ENCODE measurements around the gene SYT3. TPM values are rescaled to one million over a fixed set of nuclear protein-coding genes. Genes with fewer than 3 reads are reported as not detected.

The SYT3 gene
- polyA plus RNA-seq, 1 donor (not counting 4 experiments of a cell fraction or from before 2014, with no cell fraction given) = not detected

DNA sequence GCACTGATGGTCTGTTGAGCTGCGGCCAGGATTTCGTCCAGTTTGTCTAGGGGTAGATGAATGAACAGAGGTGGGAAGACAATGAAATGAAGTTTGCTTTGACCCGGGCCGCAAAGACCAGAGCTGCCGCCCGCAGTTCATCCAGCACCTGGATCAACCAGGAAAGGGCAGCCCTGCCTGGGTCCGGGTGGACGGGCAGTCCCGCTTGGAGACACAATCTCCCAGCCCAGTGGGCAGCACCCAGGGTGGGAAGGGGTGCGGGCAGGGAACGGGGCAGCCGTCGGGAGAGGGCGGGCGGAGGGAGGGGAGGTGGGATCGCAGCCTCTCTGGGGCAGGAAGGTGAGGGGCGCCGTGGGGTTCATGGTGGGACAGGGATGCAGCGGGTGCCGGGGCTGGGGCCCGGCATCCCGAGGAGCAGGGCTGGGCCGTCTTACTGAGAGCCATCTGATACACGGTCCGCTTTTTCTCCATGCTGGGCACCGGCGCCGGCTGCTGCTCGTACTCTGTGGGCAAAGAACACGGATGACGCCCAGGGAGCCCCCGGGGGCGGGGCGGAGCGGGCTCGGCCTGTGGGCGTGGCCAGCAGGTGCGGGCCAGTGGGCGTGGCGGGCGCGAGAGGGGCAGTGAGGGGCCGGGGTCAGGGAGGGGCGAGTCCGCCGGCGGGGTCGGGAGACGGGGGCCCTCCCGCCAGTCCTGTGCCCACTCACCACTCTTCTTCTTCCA is 46.8 kb upstream of the SYT3 start:
- DNase-seq (ENCODE audit: low read depth, low spot score) (no peak), FAIRE-seq (no peak)
- Histone ChIP-seq H3K9me3 (ENCODE audit: control insufficient read depth, low read depth, low read length) (no peaks in the 10 kb centered on the region), H3K9ac (ENCODE audit: control insufficient read depth, extremely low read depth, insufficient read depth, low read length) (no peak overlapping the region), H3K4me2 (ENCODE audit: control insufficient read depth, extremely low read depth, insufficient read depth, low read depth, low read length) (no peak overlapping the region), H3K9me1 (ENCODE audit: control insufficient read depth, extremely low read depth, insufficient read depth, low read length) (no peaks in the 10 kb centered on the region), H3K4me3 (ENCODE audit: control insufficient read depth in 2 of 3, extremely low read depth in 1 of 3, insufficient read depth in 2 of 3, low read depth in 1 of 3, low read length in 3 of 3) (no peak overlapping the region), H3K79me2 (ENCODE audit: control insufficient read depth, insufficient read depth, low read length) (no peaks in the 10 kb centered on the region), H3K27ac (ENCODE audit: control insufficient read depth, insufficient read depth, low read length) (no peak overlapping the region), H3K27me3 (ENCODE audit: control insufficient read depth, extremely low read depth, insufficient read depth, low read length) (peaks cover 19% of the 10 kb centered on the region), H4K20me1 (ENCODE audit: control insufficient read depth, extremely low read depth, insufficient read depth, low read length) (no peaks in the 10 kb centered on the region), H2AFZ (ENCODE audit: control insufficient read depth, low read length) (no peak overlapping the region), H3K4me1 (ENCODE audit: control insufficient read depth, extremely low read depth, insufficient read depth, low read length) (no peaks in the 10 kb centered on the region), H3K36me3 (ENCODE audit: control insufficient read depth in 2 of 2, extremely low read depth in 1 of 2, insufficient read depth in 2 of 2, low read length in 2 of 2) (no peaks in the 10 kb centered on the region)
- peak; percentile 55 for TF ChIP-seq EZH2 (IDR thresholded peaks at IDR 0.05; ENCODE audit: low read length)
- TF ChIP-seq, protein P1, sequence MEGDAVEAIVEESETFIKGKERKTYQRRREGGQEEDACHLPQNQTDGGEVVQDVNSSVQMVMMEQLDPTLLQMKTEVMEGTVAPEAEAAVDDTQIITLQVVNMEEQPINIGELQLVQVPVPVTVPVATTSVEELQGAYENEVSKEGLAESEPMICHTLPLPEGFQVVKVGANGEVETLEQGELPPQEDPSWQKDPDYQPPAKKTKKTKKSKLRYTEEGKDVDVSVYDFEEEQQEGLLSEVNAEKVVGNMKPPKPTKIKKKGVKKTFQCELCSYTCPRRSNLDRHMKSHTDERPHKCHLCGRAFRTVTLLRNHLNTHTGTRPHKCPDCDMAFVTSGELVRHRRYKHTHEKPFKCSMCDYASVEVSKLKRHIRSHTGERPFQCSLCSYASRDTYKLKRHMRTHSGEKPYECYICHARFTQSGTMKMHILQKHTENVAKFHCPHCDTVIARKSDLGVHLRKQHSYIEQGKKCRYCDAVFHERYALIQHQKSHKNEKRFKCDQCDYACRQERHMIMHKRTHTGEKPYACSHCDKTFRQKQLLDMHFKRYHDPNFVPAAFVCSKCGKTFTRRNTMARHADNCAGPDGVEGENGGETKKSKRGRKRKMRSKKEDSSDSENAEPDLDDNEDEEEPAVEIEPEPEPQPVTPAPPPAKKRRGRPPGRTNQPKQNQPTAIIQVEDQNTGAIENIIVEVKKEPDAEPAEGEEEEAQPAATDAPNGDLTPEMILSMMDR (optimal IDR thresholded peaks at IDR 0.05 in 1 of 3, IDR thresholded peaks at IDR 0.05 in 1 of 3, conservative IDR thresholded peaks at IDR 0.05 in 1 of 3; ENCODE audit: extremely low read depth in 1 of 3, insufficient read depth in 2 of 3, low read length in 3 of 3) = no peak
- dilution Hi-C loops (cut with MboI; ENCODE audit: extremely low pct_ligation_motif_present, low sequenced_read_pairs) = no loop called here

DNA sequence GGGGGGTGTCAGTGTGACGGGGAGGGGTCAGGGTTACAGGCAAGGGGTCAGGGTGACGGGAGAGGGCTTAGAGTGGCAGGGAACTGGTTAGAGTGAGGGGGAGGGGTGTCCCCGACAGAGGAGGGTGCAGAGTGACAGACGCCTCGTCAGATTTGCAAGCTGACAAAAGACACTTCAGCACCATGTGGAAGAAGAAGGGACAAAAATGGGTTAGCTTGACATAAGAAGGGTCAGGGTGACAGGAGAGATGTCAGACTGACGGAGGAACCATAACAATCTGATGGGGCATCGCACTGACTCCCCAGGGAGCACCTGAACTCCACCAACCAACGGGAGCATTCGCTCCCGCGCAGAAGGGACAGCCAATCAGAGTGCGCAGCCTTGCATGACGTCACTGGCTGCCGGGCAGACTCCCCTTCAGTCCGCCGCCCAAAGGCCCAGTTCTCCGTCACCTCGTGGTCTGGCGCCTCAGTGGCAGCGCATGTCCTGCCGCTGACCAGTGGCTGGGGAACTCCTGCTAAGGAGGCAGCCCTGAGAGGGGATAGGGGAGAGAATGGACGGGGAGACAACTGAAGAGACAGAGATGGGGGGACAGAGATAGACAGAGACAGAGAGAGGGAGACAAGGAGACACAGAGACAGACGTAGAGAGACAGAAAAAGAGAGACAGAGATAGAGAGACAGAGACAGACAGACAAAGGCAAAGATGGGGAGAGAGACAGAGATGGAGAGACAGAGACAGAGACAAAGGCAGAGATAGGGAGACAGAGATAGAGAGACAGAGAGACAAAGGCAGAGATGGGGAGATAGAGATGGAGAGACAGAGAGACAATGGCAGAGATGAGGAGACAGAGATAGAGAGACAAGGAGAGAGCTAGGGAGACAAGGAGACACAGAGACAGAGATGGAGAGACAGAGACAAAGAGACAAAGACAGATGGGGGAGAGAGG is 39.8 kb upstream of the SYT3 start:
- no peak overlapping the region for H2AFZ ChIP-seq (ENCODE audit: control insufficient read depth, low read length)
- H3K36me3 ChIP-seq (ENCODE audit: control insufficient read depth in 2 of 2, extremely low read depth in 1 of 2, insufficient read depth in 2 of 2, low read length in 2 of 2) = no peaks in the 10 kb centered on the region
- H3K4me1 ChIP-seq (ENCODE audit: control insufficient read depth, extremely low read depth, insufficient read depth, low read length) = no peaks in the 10 kb centered on the region
- no peaks in the 10 kb centered on the region for H3K9me3 ChIP-seq (ENCODE audit: control insufficient read depth, low read depth, low read length)
- no peaks in the 10 kb centered on the region for H3K27me3 ChIP-seq (ENCODE audit: control insufficient read depth, extremely low read depth, insufficient read depth, low read length)
- H3K9ac ChIP-seq (ENCODE audit: control insufficient read depth, extremely low read depth, insufficient read depth, low read length) = no peak overlapping the region
- dilution Hi-C loops (cut with MboI; ENCODE audit: extremely low pct_ligation_motif_present, low sequenced_read_pairs) = no loop called here
- H4K20me1 ChIP-seq (ENCODE audit: control insufficient read depth, extremely low read depth, insufficient read depth, low read length) = no peaks in the 10 kb centered on the region
- DNase-seq (ENCODE audit: low read depth, low spot score) (no peak), FAIRE-seq (peak; percentile 9)
- no peak overlapping the region for H3K4me3 ChIP-seq (ENCODE audit: control insufficient read depth in 2 of 3, extremely low read depth in 1 of 3, insufficient read depth in 2 of 3, low read depth in 1 of 3, low read length in 3 of 3)
- H3K27ac ChIP-seq (ENCODE audit: control insufficient read depth, insufficient read depth, low read length) = no peak overlapping the region
- TF ChIP-seq EZH2 (IDR thresholded peaks at IDR 0.05; ENCODE audit: low read length) = no peak
- TF ChIP-seq, protein P1 (optimal IDR thresholded peaks at IDR 0.05 in 1 of 3, IDR thresholded peaks at IDR 0.05 in 1 of 3, conservative IDR thresholded peaks at IDR 0.05 in 1 of 3; ENCODE audit: extremely low read depth in 1 of 3, insufficient read depth in 2 of 3, low read length in 3 of 3) = no peak
- no peak overlapping the region for H3K4me2 ChIP-seq (ENCODE audit: control insufficient read depth, extremely low read depth, insufficient read depth, low read depth, low read length)
- H3K9me1 ChIP-seq (ENCODE audit: control insufficient read depth, extremely low read depth, insufficient read depth, low read length) = no peaks in the 10 kb centered on the region
- H3K79me2 ChIP-seq (ENCODE audit: control insufficient read depth, insufficient read depth, low read length) = no peaks in the 10 kb centered on the region
